OCI-M2 (cell line): ENCODE data around the gene ESPNL.

Source experiments
- DNase-seq: peaks from one replicate; lab custom pipeline; 2025; ENCODE audit not compliant: unreplicated experiment; lab: John Stamatoyannopoulos, UW

Gene ESPNL

GRCh38 chr2:238140040-238140439, 39.9 kb downstream of the ESPNL start:
- DNase-seq: no peak

GRCh38 chr2:238140721-238141540, 40.8 kb downstream of the ESPNL start:
- no peak for DNase-seq

GRCh38 chr2:238141541-238142318, 41.6 kb downstream of the ESPNL start:
- DNase-seq: no peak

GRCh38 chr2:238142382-238143205, 42.5 kb downstream of the ESPNL start:
- no peak for DNase-seq

GRCh38 chr2:238143239-238143951, 43.3 kb downstream of the ESPNL start:
- DNase-seq: no peak

- DNase-seq: no peak
These were observed 44.1 kb downstream of the ESPNL start for GRCh38 chr2:238144262-238144661.

- no peak for DNase-seq
These were observed 44.9 kb downstream of the ESPNL start for GRCh38 chr2:238145046-238145445.

- no peak for DNase-seq
These were observed 45.7 kb downstream of the ESPNL start for GRCh38 chr2:238145851-238146250.

GRCh38 chr2:238146884-238147544, 46.9 kb downstream of the ESPNL start:
- DNase-seq: no peak

- DNase-seq: no peak
These were observed 48.8 kb downstream of the ESPNL start for GRCh38 chr2:238148981-238149380.

GRCh38 chr2:238149841-238150572, 49.9 kb downstream of the ESPNL start:
- no peak for DNase-seq

- no peak for DNase-seq
These were observed 50.5 kb downstream of the ESPNL start for GRCh38 chr2:238150686-238151085.

- no peak for DNase-seq
These were observed 51.1 kb downstream of the ESPNL start for GRCh38 chr2:238151205-238151604.

GRCh38 chr2:238151628-238152235, 51.6 kb downstream of the ESPNL start:
- no peak for DNase-seq

GRCh38 chr2:238152771-238153688, 52.9 kb downstream of the ESPNL start:
- DNase-seq: no peak

GRCh38 chr2:238154570-238154969, 54.4 kb downstream of the ESPNL start:
- no peak for DNase-seq

- DNase-seq: no peak
These were observed 55.1 kb downstream of the ESPNL start for GRCh38 chr2:238155051-238155760.
